Measurements from ENCODE around the gene OSBPL3.

The OSBPL3 gene

DNA sequence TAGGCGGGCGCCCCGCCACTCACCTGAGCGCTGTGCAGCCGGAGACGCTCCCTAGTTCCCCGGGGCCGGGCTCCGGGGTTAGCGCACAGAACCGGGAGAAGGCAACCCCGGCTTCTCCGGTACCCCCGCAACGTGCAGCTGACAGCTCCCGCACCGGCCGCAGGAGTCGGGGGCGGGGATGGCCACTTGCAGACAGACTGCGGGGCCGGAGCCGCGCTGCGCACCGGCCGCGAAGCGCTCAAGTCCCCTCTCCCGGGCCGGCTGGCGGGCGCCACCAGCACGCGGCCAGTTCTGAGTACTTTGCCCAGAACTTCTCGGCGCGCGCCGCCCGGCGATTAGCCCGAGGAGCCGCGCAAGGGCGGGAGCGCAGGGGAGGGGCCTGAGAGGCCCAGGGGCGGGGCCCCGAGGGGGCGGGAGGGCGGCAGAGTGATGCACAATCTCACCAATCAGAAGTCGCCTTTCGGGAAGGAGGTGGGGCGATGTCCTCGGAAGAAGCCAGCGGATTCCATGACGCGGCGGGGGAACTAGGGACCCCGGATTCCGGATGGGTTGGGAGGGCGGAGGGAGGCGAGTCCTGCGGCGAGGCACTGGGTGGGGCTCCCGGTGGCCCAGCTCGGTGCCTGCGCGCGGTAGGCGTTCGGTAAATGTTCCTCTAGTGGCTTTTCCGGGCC, at the start of gene OSBPL3 (continued):
- TF ChIP-seq ZNF19 (tag by site-specific recombination; IDR thresholded peaks at IDR 0.05; ENCODE audit: low read depth) (no peak), TCF7L2 (IDR thresholded peaks at IDR 0.05; ENCODE audit: borderline replicate concordance, low read depth, low read length) (no peak), ZNF169 (tag by site-specific recombination; IDR thresholded peaks at IDR 0.05) (no peak), ZNF391 (tag by site-specific recombination; IDR thresholded peaks at IDR 0.05; ENCODE audit: borderline replicate concordance, low read depth) (no peak), ZNF660 (tag by site-specific recombination; IDR thresholded peaks at IDR 0.05) (no peak), ZNF837 (tag by site-specific recombination; IDR thresholded peaks at IDR 0.05) (no peak), ZNF768 (tag by site-specific recombination; IDR thresholded peaks at IDR 0.05) (no peak), ZNF677 (tag by site-specific recombination; IDR thresholded peaks at IDR 0.05) (no peak), ZNF174 (tag by site-specific recombination; IDR thresholded peaks at IDR 0.05) (no peak), GLI4 (tag by site-specific recombination; IDR thresholded peaks at IDR 0.05) (no peak), OVOL3 (tag by site-specific recombination; IDR thresholded peaks at IDR 0.05) (no peak), FEZF1 (tag by site-specific recombination; IDR thresholded peaks at IDR 0.05) (no peak), ZNF350 (tag by site-specific recombination; IDR thresholded peaks at IDR 0.05) (no peak), HOXC10 (CRISPR knock-in tag; IDR thresholded peaks at IDR 0.05) (0 out of 2 replicates have a peak, but pooled peaks have one; percentile 62)
- TF ChIP-seq, protein P1, sequence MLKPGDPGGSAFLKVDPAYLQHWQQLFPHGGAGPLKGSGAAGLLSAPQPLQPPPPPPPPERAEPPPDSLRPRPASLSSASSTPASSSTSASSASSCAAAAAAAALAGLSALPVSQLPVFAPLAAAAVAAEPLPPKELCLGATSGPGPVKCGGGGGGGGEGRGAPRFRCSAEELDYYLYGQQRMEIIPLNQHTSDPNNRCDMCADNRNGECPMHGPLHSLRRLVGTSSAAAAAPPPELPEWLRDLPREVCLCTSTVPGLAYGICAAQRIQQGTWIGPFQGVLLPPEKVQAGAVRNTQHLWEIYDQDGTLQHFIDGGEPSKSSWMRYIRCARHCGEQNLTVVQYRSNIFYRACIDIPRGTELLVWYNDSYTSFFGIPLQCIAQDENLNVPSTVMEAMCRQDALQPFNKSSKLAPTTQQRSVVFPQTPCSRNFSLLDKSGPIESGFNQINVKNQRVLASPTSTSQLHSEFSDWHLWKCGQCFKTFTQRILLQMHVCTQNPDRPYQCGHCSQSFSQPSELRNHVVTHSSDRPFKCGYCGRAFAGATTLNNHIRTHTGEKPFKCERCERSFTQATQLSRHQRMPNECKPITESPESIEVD (tag by site-specific recombination; IDR thresholded peaks at IDR 0.05): no peak
- TF ChIP-seq, protein P2, sequence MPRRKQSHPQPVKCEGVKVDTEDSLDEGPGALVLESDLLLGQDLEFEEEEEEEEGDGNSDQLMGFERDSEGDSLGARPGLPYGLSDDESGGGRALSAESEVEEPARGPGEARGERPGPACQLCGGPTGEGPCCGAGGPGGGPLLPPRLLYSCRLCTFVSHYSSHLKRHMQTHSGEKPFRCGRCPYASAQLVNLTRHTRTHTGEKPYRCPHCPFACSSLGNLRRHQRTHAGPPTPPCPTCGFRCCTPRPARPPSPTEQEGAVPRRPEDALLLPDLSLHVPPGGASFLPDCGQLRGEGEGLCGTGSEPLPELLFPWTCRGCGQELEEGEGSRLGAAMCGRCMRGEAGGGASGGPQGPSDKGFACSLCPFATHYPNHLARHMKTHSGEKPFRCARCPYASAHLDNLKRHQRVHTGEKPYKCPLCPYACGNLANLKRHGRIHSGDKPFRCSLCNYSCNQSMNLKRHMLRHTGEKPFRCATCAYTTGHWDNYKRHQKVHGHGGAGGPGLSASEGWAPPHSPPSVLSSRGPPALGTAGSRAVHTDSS (tag by site-specific recombination; IDR thresholded peaks at IDR 0.05): no peak
- TF ChIP-seq, protein P3, sequence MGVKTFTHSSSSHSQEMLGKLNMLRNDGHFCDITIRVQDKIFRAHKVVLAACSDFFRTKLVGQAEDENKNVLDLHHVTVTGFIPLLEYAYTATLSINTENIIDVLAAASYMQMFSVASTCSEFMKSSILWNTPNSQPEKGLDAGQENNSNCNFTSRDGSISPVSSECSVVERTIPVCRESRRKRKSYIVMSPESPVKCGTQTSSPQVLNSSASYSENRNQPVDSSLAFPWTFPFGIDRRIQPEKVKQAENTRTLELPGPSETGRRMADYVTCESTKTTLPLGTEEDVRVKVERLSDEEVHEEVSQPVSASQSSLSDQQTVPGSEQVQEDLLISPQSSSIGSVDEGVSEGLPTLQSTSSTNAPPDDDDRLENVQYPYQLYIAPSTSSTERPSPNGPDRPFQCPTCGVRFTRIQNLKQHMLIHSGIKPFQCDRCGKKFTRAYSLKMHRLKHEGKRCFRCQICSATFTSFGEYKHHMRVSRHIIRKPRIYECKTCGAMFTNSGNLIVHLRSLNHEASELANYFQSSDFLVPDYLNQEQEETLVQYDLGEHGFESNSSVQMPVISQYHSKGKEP (tag by site-specific recombination; IDR thresholded peaks at IDR 0.05): no peak
- TF ChIP-seq, protein P4, sequence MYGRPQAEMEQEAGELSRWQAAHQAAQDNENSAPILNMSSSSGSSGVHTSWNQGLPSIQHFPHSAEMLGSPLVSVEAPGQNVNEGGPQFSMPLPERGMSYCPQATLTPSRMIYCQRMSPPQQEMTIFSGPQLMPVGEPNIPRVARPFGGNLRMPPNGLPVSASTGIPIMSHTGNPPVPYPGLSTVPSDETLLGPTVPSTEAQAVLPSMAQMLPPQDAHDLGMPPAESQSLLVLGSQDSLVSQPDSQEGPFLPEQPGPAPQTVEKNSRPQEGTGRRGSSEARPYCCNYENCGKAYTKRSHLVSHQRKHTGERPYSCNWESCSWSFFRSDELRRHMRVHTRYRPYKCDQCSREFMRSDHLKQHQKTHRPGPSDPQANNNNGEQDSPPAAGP (tag by site-specific recombination; IDR thresholded peaks at IDR 0.05): no peak

DNA sequence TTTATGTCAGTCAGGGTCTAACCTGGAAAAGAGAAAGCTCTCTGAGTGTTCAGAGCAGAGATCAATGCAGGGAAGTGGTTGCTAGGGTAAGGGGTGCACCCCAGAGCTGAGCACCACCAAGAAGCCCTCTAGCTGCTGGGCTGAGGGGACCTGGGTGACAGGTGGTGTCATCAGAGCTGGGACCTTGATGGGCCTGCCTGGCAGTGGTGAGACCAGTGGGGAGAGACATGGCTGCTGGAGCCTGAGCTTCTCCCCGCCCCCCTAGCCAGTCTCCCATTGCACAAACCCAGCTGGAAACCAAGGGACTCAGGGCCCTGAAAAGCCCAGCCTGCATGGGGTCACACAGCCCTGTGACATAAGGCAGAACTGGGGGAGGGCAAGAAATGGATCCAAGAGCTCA, 49.1 kb upstream of the OSBPL3 start:
- Histone ChIP-seq H3K27ac (ENCODE audit: extremely low read depth, low read depth, low read length) (peak overlapping the region; percentile 42; the same call in 1 of the 2 replicates), H3K4me1 (ENCODE audit: control insufficient read depth, insufficient read depth, low read length) (peaks cover 4% of the 10 kb centered on the region; the same call in 1 of the 2 replicates), H3K9me3 (ENCODE audit: control insufficient read depth, insufficient read depth, low read depth, low read length) (no peaks in the 10 kb centered on the region), H3K36me3 (ENCODE audit: control insufficient read depth in 2 of 2, insufficient read depth in 1 of 2, low read length in 2 of 2) (no peaks in the 10 kb centered on the region), H3K4me3 (ENCODE audit: low read depth, low read length) (no peak overlapping the region)
- POLR2A ChIA-PET: no interaction called here
- CTCF ChIA-PET: interaction anchor here (0.5 to 2.8 kb wide), 3 partner anchors 35 to 70 kb away, joined by 4 to 12 read pairs (median 6); no protein-coding TSS in a partner anchor
- no peak for TF ChIP-seq YY2 (tag by site-specific recombination; IDR thresholded peaks at IDR 0.05)
- TF ChIP-seq, protein P5, sequence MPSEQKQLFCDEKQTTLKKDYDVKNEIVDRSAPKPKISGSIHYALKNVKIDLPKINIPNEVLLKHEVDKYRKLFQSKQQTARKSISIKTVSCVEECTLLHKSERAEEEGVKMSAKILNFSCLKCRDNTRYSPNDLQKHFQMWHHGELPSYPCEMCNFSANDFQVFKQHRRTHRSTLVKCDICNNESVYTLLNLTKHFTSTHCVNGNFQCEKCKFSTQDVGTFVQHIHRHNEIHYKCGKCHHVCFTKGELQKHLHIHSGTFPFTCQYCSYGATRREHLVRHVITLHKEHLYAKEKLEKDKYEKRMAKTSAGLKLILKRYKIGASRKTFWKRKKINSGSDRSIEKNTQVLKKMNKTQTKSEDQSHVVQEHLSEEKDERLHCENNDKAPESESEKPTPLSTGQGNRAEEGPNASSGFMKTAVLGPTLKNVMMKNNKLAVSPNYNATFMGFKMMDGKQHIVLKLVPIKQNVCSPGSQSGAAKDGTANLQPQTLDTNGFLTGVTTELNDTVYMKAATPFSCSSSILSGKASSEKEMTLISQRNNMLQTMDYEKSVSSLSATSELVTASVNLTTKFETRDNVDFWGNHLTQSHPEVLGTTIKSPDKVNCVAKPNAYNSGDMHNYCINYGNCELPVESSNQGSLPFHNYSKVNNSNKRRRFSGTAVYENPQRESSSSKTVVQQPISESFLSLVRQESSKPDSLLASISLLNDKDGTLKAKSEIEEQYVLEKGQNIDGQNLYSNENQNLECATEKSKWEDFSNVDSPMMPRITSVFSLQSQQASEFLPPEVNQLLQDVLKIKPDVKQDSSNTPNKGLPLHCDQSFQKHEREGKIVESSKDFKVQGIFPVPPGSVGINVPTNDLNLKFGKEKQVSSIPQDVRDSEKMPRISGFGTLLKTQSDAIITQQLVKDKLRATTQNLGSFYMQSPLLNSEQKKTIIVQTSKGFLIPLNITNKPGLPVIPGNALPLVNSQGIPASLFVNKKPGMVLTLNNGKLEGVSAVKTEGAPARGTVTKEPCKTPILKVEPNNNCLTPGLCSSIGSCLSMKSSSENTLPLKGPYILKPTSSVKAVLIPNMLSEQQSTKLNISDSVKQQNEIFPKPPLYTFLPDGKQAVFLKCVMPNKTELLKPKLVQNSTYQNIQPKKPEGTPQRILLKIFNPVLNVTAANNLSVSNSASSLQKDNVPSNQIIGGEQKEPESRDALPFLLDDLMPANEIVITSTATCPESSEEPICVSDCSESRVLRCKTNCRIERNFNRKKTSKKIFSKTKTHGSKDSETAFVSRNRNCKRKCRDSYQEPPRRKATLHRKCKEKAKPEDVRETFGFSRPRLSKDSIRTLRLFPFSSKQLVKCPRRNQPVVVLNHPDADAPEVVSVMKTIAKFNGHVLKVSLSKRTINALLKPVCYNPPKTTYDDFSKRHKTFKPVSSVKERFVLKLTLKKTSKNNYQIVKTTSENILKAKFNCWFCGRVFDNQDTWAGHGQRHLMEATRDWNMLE (tag by site-specific recombination; conservative IDR thresholded peaks at IDR 0.05; ENCODE audit: low read depth): no peak
- TF ChIP-seq, protein P6, sequence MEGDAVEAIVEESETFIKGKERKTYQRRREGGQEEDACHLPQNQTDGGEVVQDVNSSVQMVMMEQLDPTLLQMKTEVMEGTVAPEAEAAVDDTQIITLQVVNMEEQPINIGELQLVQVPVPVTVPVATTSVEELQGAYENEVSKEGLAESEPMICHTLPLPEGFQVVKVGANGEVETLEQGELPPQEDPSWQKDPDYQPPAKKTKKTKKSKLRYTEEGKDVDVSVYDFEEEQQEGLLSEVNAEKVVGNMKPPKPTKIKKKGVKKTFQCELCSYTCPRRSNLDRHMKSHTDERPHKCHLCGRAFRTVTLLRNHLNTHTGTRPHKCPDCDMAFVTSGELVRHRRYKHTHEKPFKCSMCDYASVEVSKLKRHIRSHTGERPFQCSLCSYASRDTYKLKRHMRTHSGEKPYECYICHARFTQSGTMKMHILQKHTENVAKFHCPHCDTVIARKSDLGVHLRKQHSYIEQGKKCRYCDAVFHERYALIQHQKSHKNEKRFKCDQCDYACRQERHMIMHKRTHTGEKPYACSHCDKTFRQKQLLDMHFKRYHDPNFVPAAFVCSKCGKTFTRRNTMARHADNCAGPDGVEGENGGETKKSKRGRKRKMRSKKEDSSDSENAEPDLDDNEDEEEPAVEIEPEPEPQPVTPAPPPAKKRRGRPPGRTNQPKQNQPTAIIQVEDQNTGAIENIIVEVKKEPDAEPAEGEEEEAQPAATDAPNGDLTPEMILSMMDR (tag by site-specific recombination; IDR thresholded peaks at IDR 0.05): no peak
- no peak for TF ChIP-seq MYNN (tag by site-specific recombination; IDR thresholded peaks at IDR 0.05; ENCODE audit: borderline replicate concordance)
- no peak for TF ChIP-seq ZNF521 (tag by site-specific recombination; IDR thresholded peaks at IDR 0.05)

Measured in HEK293 (cell line).